GM19193 (cell line): ENCODE measurements around the gene RYR3.

Experiments used
- POLR2A ChIP-seq: IDR thresholded peaks from 4 replicates; pipeline ENCODE4 v1.6.1; 2011; ENCODE audit not compliant: insufficient read depth, insufficient read length; ENCODE audit errors: extremely low read depth

RYR3 gene

GRCh38 chr15:33473005-33473404 is 162.2 kb downstream of the RYR3 start:
- TF ChIP-seq POLR2A: no peak

DNA sequence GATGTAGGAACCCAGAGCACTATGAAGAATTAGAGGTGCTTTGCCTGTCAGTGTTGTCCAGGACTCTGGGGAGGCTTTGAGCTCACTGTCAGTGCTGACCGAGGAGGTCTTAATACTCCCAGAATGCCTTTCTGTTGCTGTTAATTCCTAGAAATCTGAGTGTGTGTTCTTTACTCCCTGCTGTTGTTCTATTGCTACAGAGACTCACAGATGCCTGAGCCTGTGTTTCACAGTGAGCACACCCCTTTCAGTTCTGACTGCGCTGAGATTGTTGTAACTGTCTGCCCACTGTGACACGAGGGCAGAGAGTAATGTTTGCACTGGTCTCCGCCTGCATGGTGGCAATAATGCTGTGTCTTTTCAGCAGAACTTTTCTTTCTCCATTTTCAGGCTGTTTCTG is 162.9 kb downstream of the RYR3 start:
- no peak for TF ChIP-seq POLR2A

- TF ChIP-seq POLR2A: no peak
Observed at GRCh38 chr15:33476076-33476475, 165.3 kb downstream of the RYR3 start.

- TF ChIP-seq POLR2A: no peak
Observed at GRCh38 chr15:33476908-33477307, 166.1 kb downstream of the RYR3 start.

GRCh38 chr15:33489335-33489734 is 178.6 kb downstream of the RYR3 start:
- TF ChIP-seq POLR2A: no peak

DNA sequence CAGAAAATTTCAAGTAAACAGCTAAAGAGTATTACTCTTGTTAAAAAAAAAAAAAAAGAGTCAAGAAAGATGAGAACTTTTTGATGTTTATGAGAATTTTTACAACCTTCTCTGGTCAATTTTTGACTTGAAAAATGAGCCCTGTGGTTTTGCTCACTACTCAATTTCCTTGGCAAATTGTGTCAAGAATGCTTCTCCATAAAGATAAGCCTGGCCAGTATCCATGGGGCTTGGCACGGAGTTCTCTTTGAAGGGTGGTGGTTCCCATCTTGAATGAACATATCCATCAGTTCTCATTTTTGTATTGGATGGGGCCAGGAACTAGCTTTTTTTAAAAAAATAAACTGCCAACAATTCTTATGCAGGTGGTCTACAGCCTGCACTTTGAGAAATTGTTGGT is 179.9 kb downstream of the RYR3 start:
- TF ChIP-seq POLR2A: no peak

- TF ChIP-seq POLR2A: no peak
Observed at GRCh38 chr15:33492434-33493052, 181.8 kb downstream of the RYR3 start.

- no peak for TF ChIP-seq POLR2A
Observed at GRCh38 chr15:33494306-33494705, 183.5 kb downstream of the RYR3 start.

- TF ChIP-seq POLR2A: no peak
Observed at GRCh38 chr15:33500432-33501195, 189.8 kb downstream of the RYR3 start.

DNA sequence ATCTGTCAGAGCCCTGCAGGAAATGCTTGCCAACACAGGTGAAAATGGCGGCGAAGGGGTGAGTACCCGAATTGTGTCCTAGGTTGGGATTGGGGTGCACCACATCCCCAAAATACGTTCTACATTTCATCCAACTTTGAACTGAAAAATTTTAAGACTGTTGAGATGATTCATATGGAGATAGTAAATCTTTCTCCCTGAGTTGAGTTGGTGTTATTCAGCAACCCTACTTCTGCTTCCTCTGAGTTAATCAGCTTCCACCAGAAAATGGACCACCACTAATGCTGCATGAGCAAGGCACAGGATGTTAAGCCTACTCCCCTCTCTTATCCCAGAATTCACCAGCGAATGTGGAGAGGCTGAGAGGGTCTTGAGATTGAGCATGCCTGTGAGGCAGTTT is 192.9 kb downstream of the RYR3 start:
- no peak for TF ChIP-seq POLR2A

DNA sequence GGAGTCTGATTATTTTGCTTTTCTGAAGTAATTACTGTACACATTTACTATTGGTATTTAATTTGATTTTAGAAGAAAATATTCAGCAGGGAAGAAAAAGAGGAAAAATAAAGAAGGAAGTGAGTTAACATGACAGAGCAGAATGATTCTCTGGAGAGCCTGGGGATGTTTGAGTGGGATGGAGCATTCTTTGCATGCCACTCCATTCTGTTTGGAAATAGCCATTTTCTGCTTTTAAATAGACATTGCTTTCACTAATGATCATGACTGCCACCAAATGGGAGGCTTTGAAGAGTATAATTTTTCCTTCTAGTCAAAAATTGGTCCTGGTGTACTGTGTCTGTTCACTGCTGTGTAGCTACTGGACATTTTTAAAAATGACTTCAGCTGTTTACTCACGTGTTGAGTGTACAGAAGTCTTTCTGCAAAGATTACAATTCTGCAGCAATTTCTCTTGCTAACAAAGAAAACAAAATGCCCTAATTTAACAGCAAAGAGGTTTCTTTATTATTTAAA is 196.1 kb downstream of the RYR3 start:
- no peak for TF ChIP-seq POLR2A

DNA sequence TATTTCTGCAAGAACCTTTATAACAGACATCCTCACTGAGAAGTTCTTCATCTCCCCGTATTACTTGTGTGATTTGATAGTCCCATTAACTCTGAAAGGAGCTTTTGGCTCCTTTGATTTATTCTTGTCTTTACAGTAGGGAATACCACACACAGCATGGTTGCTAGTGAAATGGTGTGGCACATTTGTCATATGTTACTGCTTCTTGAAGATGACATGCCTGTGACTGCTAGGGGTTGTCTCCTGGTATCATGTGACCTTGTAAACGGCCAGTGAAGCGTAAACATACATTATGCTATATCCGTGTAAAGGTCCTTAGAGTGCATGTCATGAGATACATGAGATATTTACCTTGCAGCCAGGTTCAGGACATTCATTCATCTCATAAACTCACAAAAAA is 197.9 kb downstream of the RYR3 start:
- TF ChIP-seq POLR2A: no peak

GRCh38 chr15:33515121-33515520 is 204.4 kb downstream of the RYR3 start:
- no peak for TF ChIP-seq POLR2A

DNA sequence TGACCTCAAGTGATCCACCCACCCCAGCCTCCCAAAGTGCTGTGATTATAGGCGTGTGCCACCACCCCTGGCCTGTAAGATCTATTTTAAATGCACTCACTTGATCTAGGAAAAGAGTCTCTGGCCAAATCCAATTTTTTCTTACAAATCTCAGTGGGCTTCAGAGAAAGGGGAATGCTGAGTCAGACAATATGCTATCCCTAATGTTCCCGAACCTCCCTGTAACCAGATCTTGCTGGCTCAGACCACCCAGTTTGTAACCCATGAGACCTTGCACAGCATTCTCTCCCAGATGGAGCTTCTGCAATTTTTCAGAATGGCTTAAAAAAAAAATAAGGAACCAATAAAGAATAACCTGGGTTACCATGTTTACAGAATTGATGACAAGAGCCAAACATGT is 205.8 kb downstream of the RYR3 start:
- no peak for TF ChIP-seq POLR2A

- no peak for TF ChIP-seq POLR2A
Observed at GRCh38 chr15:33517944-33518343, 207.2 kb downstream of the RYR3 start.

DNA sequence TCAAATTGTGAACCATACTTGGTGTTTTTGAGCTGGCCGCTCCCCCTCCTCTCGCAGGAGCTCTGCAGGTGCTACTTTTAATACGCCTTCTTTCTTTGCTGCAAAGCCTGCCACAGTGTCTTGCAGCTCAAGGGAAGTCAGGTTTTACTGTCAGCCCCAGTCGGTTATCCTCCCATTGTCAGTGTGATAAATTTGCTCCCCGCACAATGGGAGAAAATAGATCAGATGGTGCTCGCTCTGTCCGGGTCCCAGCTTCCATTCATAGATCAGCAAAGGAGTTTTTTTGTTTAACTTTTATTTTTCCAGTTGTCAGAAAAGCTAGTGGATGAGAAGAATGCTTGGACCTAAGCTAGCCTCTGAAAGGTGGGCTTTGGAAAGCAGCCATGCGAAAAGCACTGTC is 207.7 kb downstream of the RYR3 start:
- TF ChIP-seq POLR2A: no peak
